Neuron (in vitro differentiated cells): ENCODE data around the gene RHBDF2.
A peak's percentile ranks its signal among the peaks of the same experiment; 100 is the strongest.

Experiments used
- H2AFZ ChIP-seq: one replicate; pipeline ENCODE4 v1.6.1; 2013; ENCODE audit warnings: low read depth, mild to moderate bottlenecking, inconsistent platforms, low read length, moderate library complexity
- H3K27me3 ChIP-seq: one replicate; pipeline ENCODE4 v1.6.1; 2013; ENCODE audit warnings: low read length; ENCODE audit not compliant: insufficient read depth
- H3K36me3 ChIP-seq: one replicate; pipeline ENCODE4 v1.6.1; 2013; ENCODE audit warnings: low read length; ENCODE audit not compliant: insufficient read depth
- H3K4me1 ChIP-seq: one replicate; pipeline ENCODE4 v1.6.1; 2013; ENCODE audit warnings: low read length; ENCODE audit not compliant: insufficient read depth
- H3K4me3 ChIP-seq: 2 replicates; pipeline ENCODE4 v1.5.1; 2013; ENCODE audit warnings: mild to moderate bottlenecking, low read length, moderate library complexity
- H3K9me3 ChIP-seq: one replicate; pipeline ENCODE4 v1.6.1; 2013; ENCODE audit warnings: low read length

RHBDF2 gene

DNA sequence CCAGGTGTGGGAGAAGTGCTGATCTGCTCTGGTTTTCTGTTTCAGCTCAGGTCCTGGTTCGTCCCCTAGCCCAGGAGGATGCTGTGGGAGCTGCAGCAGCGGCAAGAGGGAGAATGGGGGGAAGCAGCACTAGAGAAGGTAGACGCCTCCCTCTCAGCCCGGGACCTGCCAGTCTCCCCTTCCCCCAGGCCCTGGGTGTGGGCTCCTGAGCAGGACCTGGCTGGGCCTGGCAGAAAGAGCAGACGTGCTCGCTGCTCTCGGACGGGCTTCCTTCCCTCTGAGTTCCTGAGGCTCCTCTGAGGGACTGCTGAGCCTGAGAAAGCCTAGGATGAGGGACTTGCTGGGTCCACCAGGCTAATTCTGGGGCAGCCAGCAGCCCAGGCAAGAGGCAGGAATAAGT lies 41.8 kb upstream of the RHBDF2 start:
- peaks cover 75% of the 10 kb centered on the region for H3K4me1 ChIP-seq
- H3K4me3 ChIP-seq: no peak overlapping the region
- peaks cover 17% of the 10 kb centered on the region for H3K27me3 ChIP-seq
- no peaks in the 10 kb centered on the region for H3K9me3 ChIP-seq
- no peaks in the 10 kb centered on the region for H3K36me3 ChIP-seq
- no peak overlapping the region for H2AFZ ChIP-seq

DNA sequence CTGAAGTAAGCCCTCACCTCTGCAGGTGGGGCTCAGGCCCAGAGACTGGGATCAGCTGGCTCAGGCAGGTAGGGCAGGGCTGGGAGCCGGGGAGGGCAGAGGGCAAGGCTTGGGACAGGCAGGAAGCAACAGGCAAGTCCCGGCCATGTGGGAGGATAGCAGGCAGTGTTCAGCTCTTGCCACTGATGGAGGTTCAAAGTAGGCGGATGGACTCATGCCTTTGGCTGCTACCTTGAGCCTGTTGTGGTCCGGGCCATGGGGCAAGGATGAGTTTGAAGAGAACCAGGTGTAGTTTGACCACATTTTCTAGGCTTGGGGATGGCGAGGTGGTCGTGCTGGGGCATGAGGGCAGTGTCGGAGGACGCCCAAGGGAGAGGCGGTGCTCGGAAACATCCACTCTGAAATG lies 41.3 kb upstream of the RHBDF2 start:
- Histone ChIP-seq H3K36me3 (no peaks in the 10 kb centered on the region), H3K4me1 (peaks cover 75% of the 10 kb centered on the region), H3K4me3 (no peak overlapping the region), H2AFZ (no peak overlapping the region), H3K9me3 (no peaks in the 10 kb centered on the region), H3K27me3 (peaks cover 19% of the 10 kb centered on the region)

DNA sequence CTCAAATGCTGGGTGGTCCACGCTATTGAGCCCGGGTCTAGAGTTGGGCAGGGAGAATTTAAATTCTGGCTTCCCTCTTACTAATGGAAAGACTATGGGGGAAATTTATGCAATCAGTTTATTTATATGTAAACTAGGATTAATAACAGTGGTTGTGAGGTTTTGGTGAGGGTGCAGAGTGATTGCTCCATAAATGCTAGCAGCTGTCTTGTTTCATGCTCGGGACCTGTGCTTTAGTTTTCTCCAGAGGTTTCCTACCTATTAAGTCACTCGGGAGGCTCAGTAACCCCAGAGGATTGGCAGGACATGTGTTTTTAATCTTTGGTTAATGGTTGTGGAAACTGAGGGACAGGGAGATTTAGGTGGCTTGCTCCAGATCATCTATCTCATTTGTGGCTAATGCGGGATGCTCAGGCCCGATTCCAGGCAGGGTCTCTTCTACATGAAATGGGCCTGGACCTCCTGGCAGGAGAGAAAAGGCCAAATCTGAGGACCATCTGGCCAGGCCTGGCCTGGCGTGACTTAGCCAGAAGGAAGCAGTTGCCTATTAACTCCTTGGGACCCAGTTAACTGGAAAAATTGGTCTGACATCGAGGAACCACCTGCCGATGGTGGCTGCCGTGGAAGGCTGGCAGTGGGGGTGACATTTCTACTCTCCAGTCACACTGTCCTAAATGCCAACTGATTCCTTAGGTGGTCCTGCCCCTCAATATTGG lies 40.7 kb upstream of the RHBDF2 start:
- H3K4me1 ChIP-seq: peaks cover 70% of the 10 kb centered on the region
- peaks cover 23% of the 10 kb centered on the region for H3K27me3 ChIP-seq
- no peak overlapping the region for H3K4me3 ChIP-seq
- H2AFZ ChIP-seq: no peak overlapping the region
- no peaks in the 10 kb centered on the region for H3K9me3 ChIP-seq
- H3K36me3 ChIP-seq: no peaks in the 10 kb centered on the region

DNA sequence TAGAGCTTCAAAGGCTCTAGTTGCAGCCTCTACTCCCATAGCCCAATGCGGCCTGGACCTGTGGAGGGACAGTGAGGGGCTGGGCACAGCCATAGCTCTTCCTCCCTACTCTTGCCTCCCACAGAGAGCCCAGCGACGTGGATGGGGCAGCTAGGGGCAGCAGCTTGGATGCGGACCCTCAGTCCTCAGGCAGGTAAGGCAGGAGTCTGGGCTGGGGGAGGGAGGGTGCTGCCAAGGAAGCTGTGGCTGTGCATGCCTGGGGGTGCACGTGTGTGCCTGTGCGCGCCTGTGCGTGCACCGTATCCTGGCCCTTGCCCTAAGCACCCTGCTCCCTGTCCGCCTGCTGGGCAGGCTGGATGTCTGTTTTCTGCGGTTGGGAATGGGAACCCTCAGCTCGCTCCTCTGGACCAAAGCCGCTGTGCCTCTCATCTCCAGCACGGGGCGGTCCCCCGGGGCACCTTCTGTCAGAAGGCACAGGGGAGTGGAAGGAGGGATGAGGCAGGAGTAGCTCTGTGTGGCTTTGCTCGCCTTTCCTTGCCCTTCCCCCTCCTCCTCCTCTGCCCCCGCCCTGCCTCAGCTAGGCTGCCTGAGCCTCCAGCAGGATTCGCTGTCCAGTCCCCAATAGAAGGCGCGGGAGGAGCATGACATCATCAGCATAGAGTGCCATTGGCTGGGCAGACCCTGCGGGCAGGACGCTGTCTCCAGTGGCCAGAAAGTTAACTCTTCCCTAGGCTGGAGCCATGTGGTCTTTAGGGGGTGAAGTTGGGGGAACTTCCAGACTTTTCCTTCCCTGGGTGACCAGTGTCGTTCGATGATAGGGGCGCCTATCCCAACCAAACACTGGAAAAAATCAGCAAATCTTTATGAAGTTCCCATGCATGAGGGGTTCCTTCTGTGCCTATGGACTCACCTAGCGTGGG lies 39.4 kb upstream of the RHBDF2 start:
- peaks cover 36% of the 10 kb centered on the region for H3K27me3 ChIP-seq

DNA sequence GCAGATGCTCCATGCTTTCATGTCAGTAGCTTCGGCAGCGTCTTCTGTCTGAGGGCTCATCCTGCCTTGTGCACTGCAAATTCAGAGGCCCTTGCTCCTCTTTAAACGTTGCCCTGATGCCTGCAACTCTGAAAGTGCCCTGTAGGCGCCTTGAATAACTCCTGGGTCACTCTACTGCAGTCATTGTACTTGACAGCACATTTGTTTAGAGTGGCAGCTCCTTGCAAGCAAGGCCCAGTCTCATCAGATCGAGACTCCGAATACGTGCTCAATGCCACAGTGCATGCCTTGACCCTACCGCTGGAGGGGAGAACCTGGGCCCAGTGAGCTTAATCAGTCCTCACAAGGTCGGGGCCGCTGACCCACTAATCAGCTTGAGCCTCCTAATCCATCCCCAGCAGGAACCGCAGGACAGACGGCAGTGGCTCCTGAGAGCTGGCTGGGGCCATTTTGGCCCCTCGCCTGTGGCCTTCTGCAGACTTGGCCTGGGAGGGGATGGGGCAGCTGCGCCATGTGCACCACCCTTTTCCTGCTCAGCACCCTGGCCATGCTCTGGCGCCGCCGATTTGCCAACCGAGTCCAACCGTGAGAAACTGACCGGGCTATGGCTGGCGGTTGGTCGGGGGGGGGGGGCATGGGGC lies 38.5 kb upstream of the RHBDF2 start, which contains the start of gene PRCD:
Gene PRCD, plus strand, starts transcription at position 414 of the 641 bp plus-strand sequence. Its CDS starts 98 bp downstream, at position 512.
- Histone ChIP-seq H2AFZ (no peak within 1 kb of the TSS), H3K9me3 (no peaks in the 10 kb centered on the region), H3K27me3 (peaks cover 42% of the 10 kb centered on the region), H3K4me3 (peak within 1 kb of the TSS; percentile 37), H3K4me1 (peaks cover 54% of the 10 kb centered on the region), H3K36me3 (no peaks in the 10 kb centered on the region)

More for the DNA sequence above, 39.4 kb upstream of the RHBDF2 start:
- Histone ChIP-seq H3K4me1 (peaks cover 57% of the 10 kb centered on the region), H3K4me3 (peak overlapping the region; percentile 37), H3K9me3 (no peaks in the 10 kb centered on the region), H3K36me3 (no peaks in the 10 kb centered on the region), H2AFZ (no peak overlapping the region)

DNA sequence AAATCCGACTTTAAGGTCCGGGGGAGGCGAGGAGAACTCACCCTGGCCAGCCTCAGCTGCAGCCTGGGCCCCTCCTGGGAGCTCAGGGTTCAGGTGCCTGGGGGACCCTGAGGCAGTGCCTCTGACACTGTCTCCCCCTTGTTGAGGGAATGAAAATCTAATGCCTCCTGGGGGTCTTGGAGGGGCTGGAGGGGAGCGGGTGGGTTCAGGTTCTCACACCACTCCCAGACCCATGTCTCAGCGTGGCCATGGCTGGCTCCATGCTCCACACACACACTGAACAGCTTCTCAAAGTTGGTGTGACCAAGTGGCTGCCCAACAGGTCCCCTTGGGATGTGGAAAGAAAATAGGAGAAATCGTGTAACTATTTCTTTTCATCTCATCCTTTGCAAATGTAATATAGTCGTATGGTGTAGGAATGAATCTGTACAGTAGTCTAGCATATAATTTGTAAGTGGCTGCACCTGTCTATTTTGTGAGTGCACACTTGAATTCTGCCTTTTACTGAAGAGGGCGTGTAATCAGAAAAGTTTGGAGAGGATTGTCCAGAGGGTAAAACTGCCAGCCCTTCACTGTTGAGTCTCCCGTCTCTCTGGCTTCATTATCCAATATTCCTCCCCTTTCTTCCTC lies 37.8 kb upstream of the RHBDF2 start:
- no peaks in the 10 kb centered on the region for H3K9me3 ChIP-seq
- no peaks in the 10 kb centered on the region for H3K36me3 ChIP-seq
- peaks cover 47% of the 10 kb centered on the region for H3K4me1 ChIP-seq
- H2AFZ ChIP-seq: no peak overlapping the region
- no peak overlapping the region for H3K4me3 ChIP-seq
- H3K27me3 ChIP-seq: peaks cover 42% of the 10 kb centered on the region

DNA sequence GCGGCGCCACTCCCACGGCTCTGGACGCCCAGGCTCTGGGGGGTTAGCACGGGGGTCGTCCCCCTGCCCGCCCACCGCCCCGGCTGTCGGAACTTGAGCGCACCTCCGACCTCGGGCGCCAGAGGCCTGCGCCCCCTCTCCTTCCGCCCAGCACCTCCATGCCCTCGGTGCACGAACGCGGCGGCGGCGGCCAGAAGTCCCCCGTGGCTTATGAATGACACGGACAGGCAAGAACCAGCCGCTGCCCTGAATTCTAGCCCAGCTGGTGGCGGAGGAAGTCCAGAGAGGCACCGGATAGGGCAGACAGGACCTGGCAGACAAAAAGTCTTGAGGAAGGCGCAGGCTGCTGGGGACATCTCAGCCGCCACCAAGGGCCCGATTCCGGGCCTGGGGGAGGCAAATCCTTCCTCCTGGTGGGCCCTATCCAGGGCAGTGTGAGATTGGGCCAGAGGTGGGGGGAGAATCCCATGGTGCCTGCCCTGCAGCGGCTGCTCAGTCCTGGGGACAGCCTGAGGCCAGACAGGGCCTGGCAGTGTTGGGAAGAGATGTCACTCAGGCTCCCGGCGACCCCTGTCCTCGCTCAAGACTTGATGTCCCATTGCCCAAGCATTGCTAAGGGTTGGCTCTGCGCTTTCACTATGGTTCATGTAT lies 37.2 kb upstream of the RHBDF2 start:
- Histone ChIP-seq H3K4me3 (peak overlapping the region; percentile 29), H2AFZ (no peak overlapping the region), H3K27me3 (peaks cover 42% of the 10 kb centered on the region), H3K4me1 (peaks cover 40% of the 10 kb centered on the region), H3K9me3 (no peaks in the 10 kb centered on the region), H3K36me3 (no peaks in the 10 kb centered on the region)

DNA sequence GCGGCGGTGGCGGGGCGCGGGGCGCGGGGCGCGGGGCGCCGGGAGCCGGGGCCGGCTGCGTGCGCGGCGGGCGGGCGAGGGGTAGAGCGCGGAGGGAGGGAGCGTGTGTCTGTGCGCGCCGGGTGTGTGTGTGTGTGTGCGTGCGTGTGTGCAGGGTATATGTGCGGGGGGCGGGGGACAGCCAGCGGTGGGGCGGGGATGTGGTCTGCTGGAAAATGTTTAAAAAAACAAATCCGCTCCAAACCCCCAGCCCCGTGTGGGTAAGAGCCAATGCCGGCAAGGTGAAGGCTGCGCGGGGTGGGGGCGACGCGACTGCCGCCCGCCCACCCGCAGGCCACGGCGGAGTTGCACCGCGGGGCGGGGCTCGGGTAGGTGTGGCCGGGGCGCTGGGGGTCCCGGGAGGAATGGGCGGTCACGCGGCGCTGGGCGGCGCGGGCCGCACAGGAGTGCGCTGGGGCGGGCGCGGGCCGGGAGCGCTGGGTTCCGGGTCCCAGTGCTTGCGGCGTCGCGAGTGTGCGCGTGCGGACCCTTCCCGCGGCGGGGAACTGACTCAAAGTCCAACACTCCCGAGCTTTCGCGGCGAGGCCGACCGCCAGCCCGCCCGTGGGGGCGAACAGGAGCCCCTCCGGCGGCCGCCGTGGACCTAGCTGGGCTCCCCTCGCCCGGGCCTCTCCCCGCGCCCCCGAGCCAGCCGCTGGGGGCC lies 36.5 kb upstream of the RHBDF2 start, which contains the start of gene CYGB:
Gene CYGB, minus strand, starts transcription at position 132 of the 703 bp plus-strand sequence. CDS start 167 bp downstream, outside the sequence.
- no peaks in the 10 kb centered on the region for H3K9me3 ChIP-seq
- peaks cover 42% of the 10 kb centered on the region for H3K27me3 ChIP-seq
- H3K4me3 ChIP-seq: peak within 1 kb of the TSS; percentile 29
- H3K4me1 ChIP-seq: peaks cover 33% of the 10 kb centered on the region
- H2AFZ ChIP-seq: no peak within 1 kb of the TSS
- no peaks in the 10 kb centered on the region for H3K36me3 ChIP-seq

DNA sequence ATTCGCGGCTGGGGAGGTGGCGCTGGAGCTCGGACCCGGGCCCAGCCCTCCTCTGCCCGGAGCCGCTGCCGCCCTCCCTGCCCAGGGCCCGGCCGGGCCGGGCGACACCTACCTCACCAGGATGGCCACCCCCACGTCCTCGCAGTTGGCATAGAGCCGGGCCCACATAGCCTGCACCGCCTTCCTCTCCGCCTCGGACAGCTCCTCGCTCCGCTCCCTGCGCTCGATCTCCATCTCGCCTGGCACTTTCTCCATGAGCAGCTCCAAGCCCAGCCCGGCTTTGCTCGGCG lies 36.0 kb upstream of the RHBDF2 start:
- Histone ChIP-seq H3K27me3 (peaks cover 42% of the 10 kb centered on the region), H3K4me1 (peaks cover 30% of the 10 kb centered on the region)

DNA sequence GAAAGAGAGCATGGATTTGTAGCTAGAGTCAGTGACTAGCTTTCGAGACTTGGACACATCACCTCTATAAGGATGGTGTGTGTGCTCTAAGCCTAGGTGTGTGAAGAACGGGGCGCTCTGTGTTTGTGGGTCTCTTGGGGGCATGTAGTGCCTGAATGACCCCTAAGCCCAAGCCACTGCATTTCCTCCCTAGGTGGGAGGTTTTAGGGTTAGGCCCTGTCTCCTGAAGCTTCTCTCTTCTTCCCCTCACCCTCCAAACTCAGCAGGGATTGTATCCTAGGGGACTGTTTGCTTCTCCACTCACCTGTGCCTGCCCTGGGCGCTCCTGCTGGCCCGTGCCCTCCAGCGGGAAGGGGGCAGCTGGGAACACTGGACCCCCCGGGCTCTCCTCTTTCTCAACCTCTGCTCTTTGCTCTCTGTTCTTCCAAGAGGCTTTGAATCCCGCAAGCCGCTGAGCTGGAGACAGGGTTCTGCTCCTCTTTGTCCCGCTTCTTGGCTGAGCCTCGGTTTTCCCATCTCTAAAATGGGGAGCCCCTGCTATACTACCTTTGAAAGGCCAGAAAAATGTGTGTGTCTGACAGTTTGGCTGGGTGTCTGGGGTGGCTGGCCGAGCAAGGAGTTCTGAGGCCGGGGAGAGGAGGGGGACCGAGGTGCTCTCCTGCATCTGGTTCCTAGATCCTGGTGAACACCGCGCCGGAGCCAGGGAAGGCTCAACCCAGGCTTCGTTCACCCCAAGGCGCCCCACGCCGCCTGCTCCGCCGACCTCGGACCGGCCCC lies 35.5 kb upstream of the RHBDF2 start:
- Histone ChIP-seq H3K4me3 (no peak overlapping the region), H3K36me3 (no peaks in the 10 kb centered on the region), H3K27me3 (peaks cover 42% of the 10 kb centered on the region), H3K4me1 (peaks cover 30% of the 10 kb centered on the region), H2AFZ (no peak overlapping the region), H3K9me3 (no peaks in the 10 kb centered on the region)

More for the DNA sequence above, 36.0 kb upstream of the RHBDF2 start:
- Histone ChIP-seq H2AFZ (no peak overlapping the region), H3K36me3 (no peaks in the 10 kb centered on the region), H3K4me3 (no peak overlapping the region), H3K9me3 (no peaks in the 10 kb centered on the region)

DNA sequence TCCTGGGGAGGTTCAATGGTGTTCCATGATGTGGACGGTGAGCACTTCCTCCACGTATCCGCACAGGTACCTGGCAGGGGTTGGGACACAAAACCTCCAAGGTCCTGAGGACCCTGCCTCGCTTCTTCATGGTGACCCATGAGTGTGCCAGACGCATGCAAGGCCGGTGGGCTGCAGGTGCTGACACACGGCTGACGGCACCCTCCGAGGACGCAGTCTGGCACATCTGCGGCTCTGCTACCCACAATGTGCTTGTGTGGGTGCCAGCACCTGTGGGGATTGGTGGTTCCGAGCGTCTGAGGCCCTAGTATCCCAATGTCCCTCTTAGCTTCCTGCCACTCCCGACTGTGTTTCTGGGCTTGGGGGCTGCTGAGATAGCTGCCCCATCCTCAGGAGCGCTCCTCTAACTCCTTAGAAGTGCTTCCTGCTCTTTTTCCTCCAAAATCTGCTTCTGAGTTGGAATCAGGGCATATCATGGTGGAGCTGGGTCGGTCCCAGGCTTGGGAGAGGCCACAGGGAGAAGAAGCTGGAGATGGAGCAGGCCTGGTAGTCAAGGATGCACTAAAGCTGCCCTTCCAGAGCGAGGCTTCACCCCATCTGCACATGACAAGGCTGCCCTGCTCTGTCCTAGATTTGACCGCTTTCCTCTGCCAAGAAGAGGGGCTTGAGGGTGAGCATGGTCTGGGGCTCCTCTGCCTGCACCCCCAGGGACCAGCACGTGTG lies 34.7 kb upstream of the RHBDF2 start:
- Histone ChIP-seq H3K4me3 (no peak overlapping the region), H3K4me1 (peaks cover 24% of the 10 kb centered on the region), H3K27me3 (peaks cover 42% of the 10 kb centered on the region)

More for the DNA sequence above, 34.7 kb upstream of the RHBDF2 start:
- no peaks in the 10 kb centered on the region for H3K9me3 ChIP-seq
- no peak overlapping the region for H2AFZ ChIP-seq
- H3K36me3 ChIP-seq: no peaks in the 10 kb centered on the region
